SK-N-SH (cell line): Measurements from ENCODE around the gene IPO4.

Experiments used
- EZH2phosphoT487 ChIP-seq: fragments of 200-600 bp; sonication (generic); IDR thresholded peaks from 2 replicates; pipeline ENCODE4 v1.6.1; 2017; ENCODE audit warnings: low read depth, mixed run types, mild to moderate bottlenecking, antibody characterized with exemption, moderate library complexity, borderline replicate concordance
- POLR2AphosphoS5 ChIP-seq: IDR thresholded peaks from 2 replicates; pipeline ENCODE4 v1.6.1; 2012; ENCODE audit warnings: low read depth, low read length
- RCOR1 ChIP-seq: fragments of 150-350 bp; IDR thresholded peaks from 2 replicates; pipeline ENCODE4 v1.6.1; 2017; ENCODE audit warnings: antibody characterized with exemption, low read length
- SIN3A ChIP-seq: IDR thresholded peaks from 2 replicates; pipeline ENCODE4 v1.6.1; 2012; ENCODE audit warnings: low read depth, mild to moderate bottlenecking, low read length, moderate library complexity, borderline replicate concordance
- TF ChIP-seq, protein P1 (sequence below): fragments of 200-600 bp; sonication (generic); IDR thresholded peaks from 2 replicates; pipeline ENCODE4 v1.6.1; 2017; ENCODE audit warnings: antibody characterized with exemption, mild to moderate bottlenecking, moderate library complexity
- TF ChIP-seq, protein P2 (sequence below): fragments of 150-350 bp; IDR thresholded peaks from 2 replicates; pipeline ENCODE4 v1.6.1; 2016; ENCODE audit warnings: mild to moderate bottlenecking, low read depth, low read length
- TF ChIP-seq, protein P3 (sequence below): IDR thresholded peaks from 2 replicates; pipeline ENCODE4 v1.6.1; 2012; ENCODE audit warnings: mild to moderate bottlenecking, low read depth, low read length, moderate library complexity
- TF ChIP-seq, protein P4 (sequence below): IDR thresholded peaks from 2 replicates; pipeline ENCODE4 v1.4.0; 2012; ENCODE audit warnings: low read depth

DNA sequence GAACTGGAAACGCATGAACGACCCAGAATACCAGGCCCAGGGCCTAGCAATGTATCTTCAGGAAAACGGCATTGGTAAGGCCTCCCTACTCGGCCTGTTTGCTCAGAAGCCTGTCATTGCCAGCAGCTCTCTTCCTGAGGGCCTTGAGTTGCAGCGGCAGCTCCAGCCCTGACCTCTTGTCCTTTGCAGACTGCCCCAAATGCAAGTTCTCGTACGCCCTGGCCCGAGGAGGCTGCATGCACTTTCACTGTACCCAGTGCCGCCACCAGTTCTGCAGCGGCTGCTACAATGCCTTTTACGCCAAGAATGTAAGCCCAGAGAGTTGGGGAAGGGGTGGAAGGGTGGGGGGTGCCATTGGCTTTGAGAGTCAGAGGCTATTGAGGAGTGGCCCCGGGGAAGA, 31.3 kb downstream of the IPO4 start:
- TF ChIP-seq RCOR1: no peak
- TF ChIP-seq EZH2phosphoT487: no peak
- TF ChIP-seq POLR2AphosphoS5: no peak
- TF ChIP-seq, protein P1, sequence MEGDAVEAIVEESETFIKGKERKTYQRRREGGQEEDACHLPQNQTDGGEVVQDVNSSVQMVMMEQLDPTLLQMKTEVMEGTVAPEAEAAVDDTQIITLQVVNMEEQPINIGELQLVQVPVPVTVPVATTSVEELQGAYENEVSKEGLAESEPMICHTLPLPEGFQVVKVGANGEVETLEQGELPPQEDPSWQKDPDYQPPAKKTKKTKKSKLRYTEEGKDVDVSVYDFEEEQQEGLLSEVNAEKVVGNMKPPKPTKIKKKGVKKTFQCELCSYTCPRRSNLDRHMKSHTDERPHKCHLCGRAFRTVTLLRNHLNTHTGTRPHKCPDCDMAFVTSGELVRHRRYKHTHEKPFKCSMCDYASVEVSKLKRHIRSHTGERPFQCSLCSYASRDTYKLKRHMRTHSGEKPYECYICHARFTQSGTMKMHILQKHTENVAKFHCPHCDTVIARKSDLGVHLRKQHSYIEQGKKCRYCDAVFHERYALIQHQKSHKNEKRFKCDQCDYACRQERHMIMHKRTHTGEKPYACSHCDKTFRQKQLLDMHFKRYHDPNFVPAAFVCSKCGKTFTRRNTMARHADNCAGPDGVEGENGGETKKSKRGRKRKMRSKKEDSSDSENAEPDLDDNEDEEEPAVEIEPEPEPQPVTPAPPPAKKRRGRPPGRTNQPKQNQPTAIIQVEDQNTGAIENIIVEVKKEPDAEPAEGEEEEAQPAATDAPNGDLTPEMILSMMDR: no peak
- TF ChIP-seq, protein P2, sequence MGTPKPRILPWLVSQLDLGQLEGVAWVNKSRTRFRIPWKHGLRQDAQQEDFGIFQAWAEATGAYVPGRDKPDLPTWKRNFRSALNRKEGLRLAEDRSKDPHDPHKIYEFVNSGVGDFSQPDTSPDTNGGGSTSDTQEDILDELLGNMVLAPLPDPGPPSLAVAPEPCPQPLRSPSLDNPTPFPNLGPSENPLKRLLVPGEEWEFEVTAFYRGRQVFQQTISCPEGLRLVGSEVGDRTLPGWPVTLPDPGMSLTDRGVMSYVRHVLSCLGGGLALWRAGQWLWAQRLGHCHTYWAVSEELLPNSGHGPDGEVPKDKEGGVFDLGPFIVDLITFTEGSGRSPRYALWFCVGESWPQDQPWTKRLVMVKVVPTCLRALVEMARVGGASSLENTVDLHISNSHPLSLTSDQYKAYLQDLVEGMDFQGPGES: no peak
- no peak for TF ChIP-seq SIN3A
- TF ChIP-seq, protein P3, sequence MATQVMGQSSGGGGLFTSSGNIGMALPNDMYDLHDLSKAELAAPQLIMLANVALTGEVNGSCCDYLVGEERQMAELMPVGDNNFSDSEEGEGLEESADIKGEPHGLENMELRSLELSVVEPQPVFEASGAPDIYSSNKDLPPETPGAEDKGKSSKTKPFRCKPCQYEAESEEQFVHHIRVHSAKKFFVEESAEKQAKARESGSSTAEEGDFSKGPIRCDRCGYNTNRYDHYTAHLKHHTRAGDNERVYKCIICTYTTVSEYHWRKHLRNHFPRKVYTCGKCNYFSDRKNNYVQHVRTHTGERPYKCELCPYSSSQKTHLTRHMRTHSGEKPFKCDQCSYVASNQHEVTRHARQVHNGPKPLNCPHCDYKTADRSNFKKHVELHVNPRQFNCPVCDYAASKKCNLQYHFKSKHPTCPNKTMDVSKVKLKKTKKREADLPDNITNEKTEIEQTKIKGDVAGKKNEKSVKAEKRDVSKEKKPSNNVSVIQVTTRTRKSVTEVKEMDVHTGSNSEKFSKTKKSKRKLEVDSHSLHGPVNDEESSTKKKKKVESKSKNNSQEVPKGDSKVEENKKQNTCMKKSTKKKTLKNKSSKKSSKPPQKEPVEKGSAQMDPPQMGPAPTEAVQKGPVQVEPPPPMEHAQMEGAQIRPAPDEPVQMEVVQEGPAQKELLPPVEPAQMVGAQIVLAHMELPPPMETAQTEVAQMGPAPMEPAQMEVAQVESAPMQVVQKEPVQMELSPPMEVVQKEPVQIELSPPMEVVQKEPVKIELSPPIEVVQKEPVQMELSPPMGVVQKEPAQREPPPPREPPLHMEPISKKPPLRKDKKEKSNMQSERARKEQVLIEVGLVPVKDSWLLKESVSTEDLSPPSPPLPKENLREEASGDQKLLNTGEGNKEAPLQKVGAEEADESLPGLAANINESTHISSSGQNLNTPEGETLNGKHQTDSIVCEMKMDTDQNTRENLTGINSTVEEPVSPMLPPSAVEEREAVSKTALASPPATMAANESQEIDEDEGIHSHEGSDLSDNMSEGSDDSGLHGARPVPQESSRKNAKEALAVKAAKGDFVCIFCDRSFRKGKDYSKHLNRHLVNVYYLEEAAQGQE: no peak
- TF ChIP-seq, protein P4, sequence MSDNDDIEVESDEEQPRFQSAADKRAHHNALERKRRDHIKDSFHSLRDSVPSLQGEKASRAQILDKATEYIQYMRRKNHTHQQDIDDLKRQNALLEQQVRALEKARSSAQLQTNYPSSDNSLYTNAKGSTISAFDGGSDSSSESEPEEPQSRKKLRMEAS: no peak
